RWPE1 (cell line): ENCODE data around the gene CDA.

Experiments
- CTCF ChIA-PET: fragments of 350-600 bp; sonication (Branson Sonifier 250); formaldehyde crosslinking; extraction: SDS; loops from one replicate; lab custom pipeline; 2021; lab: Yijun Ruan, JAX
- POLR2A ChIA-PET: fragments of 400-600 bp; formaldehyde crosslinking; extraction: SDS; loops from one replicate; lab custom pipeline; 2020; ENCODE audit warnings: antibody characterized with exemption; ENCODE audit not compliant: low non-redundant PET; lab: Yijun Ruan, JAX
- DNase-seq: peaks from one replicate; pipeline ENCODE4 v3.0.0; 2012; ENCODE audit warnings: low spot score
- H3K27ac ChIP-seq: fragments of 450-650 bp; 2 replicates; pipeline ENCODE4 v1.5.1; 2017
- TF ChIP-seq, protein P1 (sequence below): fragments of 450-650 bp; conservative IDR thresholded peaks from 2 replicates; pipeline ENCODE4 v1.5.1; 2017; ENCODE audit warnings: low read depth, mild to moderate bottlenecking

Gene CDA

DNA sequence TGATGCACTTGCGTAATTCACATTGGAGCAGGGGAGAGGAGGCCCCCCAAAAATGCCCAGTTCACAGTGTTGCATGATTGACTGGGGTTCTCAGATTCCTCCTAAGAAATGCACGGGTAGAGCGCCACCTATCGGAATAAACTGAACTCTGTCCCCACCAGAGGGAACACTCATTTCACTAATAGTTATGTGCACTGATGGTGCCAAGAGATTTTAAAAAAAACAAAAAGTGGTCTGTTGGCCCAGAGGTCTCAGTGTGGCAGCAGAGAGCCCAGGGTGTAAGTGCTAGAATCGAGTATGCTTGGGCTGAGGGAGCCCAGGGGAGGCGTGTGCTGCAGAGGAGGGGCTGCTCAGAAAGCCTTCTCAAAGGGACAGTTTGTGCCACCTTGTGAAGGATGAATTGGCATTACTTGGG is 51.3 kb downstream of the CDA start:
- TF ChIP-seq, protein P1, sequence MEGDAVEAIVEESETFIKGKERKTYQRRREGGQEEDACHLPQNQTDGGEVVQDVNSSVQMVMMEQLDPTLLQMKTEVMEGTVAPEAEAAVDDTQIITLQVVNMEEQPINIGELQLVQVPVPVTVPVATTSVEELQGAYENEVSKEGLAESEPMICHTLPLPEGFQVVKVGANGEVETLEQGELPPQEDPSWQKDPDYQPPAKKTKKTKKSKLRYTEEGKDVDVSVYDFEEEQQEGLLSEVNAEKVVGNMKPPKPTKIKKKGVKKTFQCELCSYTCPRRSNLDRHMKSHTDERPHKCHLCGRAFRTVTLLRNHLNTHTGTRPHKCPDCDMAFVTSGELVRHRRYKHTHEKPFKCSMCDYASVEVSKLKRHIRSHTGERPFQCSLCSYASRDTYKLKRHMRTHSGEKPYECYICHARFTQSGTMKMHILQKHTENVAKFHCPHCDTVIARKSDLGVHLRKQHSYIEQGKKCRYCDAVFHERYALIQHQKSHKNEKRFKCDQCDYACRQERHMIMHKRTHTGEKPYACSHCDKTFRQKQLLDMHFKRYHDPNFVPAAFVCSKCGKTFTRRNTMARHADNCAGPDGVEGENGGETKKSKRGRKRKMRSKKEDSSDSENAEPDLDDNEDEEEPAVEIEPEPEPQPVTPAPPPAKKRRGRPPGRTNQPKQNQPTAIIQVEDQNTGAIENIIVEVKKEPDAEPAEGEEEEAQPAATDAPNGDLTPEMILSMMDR: peak; percentile 85
- peak; percentile 63 for DNase-seq
- H3K27ac ChIP-seq: no peak overlapping the region
- POLR2A ChIA-PET: no interaction called here
- CTCF ChIA-PET: interaction anchor here (2.1 kb wide), 1 partner anchor 118 kb away, joined by 5 read pairs; no protein-coding TSS in a partner anchor

DNA sequence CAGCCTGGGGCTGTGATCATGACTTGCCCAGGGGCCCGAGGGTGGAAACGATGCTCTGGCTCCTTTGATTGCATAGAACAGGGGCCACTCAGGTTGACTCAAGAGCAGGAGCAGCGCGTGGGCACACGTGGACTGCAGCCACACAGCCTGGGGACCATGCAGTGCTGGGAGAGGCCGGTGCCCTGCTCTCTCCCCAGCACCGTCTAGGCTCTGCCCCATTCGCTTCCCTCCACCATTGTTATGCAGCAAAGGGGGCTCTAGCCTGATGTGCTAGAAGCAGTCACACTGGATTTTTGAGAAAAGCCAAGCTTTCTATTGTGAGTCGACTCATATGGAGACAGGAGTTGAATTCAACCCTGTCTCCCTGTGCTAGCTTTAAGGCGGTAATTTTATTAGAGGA is 53.1 kb downstream of the CDA start:
- TF ChIP-seq, protein P1: no peak
- no peak for DNase-seq
- POLR2A ChIA-PET: interaction anchor here (0.5 kb wide), 1 partner anchor 124 kb away, joined by 4 read pairs; no protein-coding TSS in a partner anchor
- CTCF ChIA-PET: interaction anchor here (0.5 to 0.7 kb wide), 2 partner anchors 12 to 727 kb away, joined by 3 to 5 read pairs; no protein-coding TSS in a partner anchor
- no peak overlapping the region for H3K27ac ChIP-seq

DNA sequence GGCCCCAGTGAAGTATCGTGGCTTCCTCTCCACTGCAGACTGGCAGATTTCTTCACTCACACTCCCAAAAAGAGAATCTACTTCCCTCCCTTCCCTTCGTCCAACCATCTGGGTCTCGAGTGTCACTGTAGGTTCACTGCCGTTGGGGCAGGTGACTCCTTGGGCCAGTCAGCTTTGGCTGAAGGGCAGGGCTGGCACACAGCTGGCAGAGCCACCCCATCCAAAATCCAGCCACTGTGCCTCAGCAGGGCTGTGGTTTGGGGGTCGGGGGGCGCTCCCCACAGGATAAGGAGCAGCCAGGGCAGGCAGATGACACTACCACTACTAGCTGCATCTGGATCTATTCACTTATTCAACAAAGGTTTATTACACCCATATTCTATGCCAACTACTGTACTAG is 54.2 kb downstream of the CDA start:
- DNase-seq: no peak
- POLR2A ChIA-PET: no interaction called here
- TF ChIP-seq, protein P1: no peak

DNA sequence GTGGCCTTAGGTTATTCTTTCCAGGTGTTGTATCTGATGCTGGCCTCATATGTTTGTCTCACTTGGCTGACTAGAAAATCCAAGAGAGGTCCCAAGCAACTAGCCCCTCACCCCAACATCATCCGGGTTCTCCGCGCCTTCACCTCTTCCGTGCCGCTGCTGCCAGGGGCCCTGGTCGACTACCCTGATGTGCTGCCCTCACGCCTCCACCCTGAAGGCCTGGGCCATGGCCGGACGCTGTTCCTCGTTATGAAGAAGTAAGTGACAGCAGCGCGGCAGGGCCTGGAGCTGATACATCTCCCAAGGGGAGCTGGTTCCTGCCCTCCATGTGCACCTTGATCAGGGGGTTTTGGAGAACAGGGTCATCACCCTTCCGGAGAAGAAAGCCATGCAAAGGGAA is 55.5 kb downstream of the CDA start:
- CTCF ChIA-PET: no interaction called here
- POLR2A ChIA-PET: interaction anchor here (0.5 kb wide), 1 partner anchor 77 kb away, joined by 3 read pairs; no protein-coding TSS in a partner anchor
- TF ChIP-seq, protein P1: no peak
- no peak for DNase-seq
- H3K27ac ChIP-seq: no peak overlapping the region

More for the DNA sequence above, 54.2 kb downstream of the CDA start:
- no peak overlapping the region for H3K27ac ChIP-seq
- CTCF ChIA-PET: no interaction called here

DNA sequence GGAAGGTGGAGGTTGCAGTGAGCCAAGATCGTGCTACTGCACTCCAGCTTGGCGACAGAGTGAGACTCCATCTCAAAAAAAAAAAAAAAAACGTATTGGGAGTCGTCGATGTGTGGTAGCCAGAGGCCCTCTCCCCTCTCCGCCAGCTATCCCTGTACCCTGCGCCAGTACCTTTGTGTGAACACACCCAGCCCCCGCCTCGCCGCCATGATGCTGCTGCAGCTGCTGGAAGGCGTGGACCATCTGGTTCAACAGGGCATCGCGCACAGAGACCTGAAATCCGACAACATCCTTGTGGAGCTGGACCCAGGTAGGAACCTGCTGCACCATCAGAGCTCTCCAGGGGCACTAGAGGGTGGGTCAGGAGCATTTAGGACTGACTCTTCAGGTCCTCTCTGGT is 56.5 kb downstream of the CDA start:
- DNase-seq: no peak
- ChIA-PET POLR2A (no interaction called here), CTCF (no interaction called here)
- no peak overlapping the region for H3K27ac ChIP-seq
- TF ChIP-seq, protein P1: no peak

DNA sequence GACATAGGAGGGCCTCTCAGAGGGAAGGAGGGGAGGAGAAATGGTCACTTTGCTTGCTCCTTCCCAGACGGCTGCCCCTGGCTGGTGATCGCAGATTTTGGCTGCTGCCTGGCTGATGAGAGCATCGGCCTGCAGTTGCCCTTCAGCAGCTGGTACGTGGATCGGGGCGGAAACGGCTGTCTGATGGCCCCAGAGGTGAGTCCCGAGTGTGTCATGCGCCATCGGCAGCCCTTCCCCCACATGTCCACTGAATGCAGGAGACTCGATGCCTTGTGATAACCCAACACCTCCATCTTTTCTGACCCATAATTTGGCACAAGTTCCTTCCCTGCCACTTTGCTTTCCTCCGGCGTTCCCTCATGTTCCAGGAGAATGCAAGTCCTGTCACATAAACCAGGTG is 59.5 kb downstream of the CDA start:
- TF ChIP-seq, protein P1: no peak
- no peak for DNase-seq
- ChIA-PET CTCF (interaction anchor here (0.6 kb wide), 1 partner anchor 432 kb away, joined by 4 read pairs; no protein-coding TSS in a partner anchor), POLR2A (no interaction called here)
- no peak overlapping the region for H3K27ac ChIP-seq
